Mucosa of descending colon (tissue), 3 donors: Measurements from ENCODE around the gene SCGN. TPM values are rescaled to one million over a fixed set of nuclear protein-coding genes. Genes with fewer than 3 reads are reported as not detected.

ENCODE experiments used
- ATAC-seq: fragments of 200-7000 bp; cut with Tn5 transposase; one replicate; pipeline ENCODE4 v1.9.1; 2020; ENCODE audit warnings: mild to moderate bottlenecking, moderate library complexity
- DNase-seq, 3 donors: peaks; one replicate each; pipeline ENCODE4 v3.0.0-alpha.2; 2020
- H3K36me3 ChIP-seq: fragments of 200-600 bp; one replicate; pipeline ENCODE4 v1.8.0; 2021; ENCODE audit warnings: low read depth, mild to moderate bottlenecking
- H3K4me1 ChIP-seq: fragments of 200-600 bp; one replicate; pipeline ENCODE4 v1.8.0; 2021; ENCODE audit warnings: low read depth, mild to moderate bottlenecking
- H3K4me3 ChIP-seq: fragments of 200-600 bp; one replicate; pipeline ENCODE4 v1.8.0; 2021; ENCODE audit warnings: mild to moderate bottlenecking
- H3K9me3 ChIP-seq: fragments of 200-600 bp; one replicate; pipeline ENCODE4 v1.8.0; 2021; ENCODE audit warnings: mild to moderate bottlenecking
- intact Hi-C, 2 donors: fragments of 100-400 bp; cut with DNase I in 1 of 2; cut with micrococcal nuclease in 1 of 2; formaldehyde crosslinking; loops; one replicate each; pipeline versions ENCODE4 v1.11.0 to v1.11.1; 2022; cut with DNase I, micrococcal nuclease
- total RNA-seq, 3 donors: library from RNA; stranded (reverse); fragmentation: NEBNext Ultra II Directional in 2 of 3; extraction: Animal tissue kit (Norgen Biotek cat#: 25700) in 2 of 3; gene quantifications; one replicate each; pipeline versions ENCODE4 v1.2.1 to v1.2.4, GENCODE V29; 2021 to 2023
- TF ChIP-seq, protein P1 (sequence below): fragments of 200-600 bp; IDR thresholded peaks from one replicate; pipeline ENCODE4 v1.8.0; 2022; ENCODE audit warnings: antibody characterized with exemption, mild to moderate bottlenecking
- donor health status: DM: no; HTN: no; CAD: no; lungs with moderate emphysema.
- donor health status: DM: no; HTN: no; CAD: no.
- donor health status: DM: no; HTN: yes; CAD: no.

The SCGN gene
- total RNA-seq, 3 donors from 2014 or later: 6.4 to 18.5 (median 7.4) TPM

DNA sequence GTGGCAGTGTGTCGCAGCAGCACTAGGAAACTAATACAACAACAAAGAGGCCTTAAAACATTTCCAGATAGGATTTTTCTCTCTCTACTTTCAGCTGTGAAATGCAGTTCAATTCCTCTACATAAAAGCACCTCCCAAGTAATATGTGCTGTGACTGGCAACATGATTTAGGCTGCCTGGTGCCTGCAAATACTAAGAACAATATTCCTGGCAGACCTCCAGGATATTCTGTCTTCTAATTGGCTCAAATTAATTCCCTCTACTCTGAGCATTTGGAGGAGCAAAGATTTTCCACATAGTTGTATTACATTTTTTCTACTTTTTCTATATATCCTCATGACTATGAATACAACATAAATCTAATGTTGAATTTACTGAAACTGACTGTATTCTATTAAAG, 33.2 kb downstream of the SCGN start:
- intact Hi-C loops: no loop called here
- Histone ChIP-seq H3K4me1 (no peaks in the 10 kb centered on the region), H3K4me3 (no peak overlapping the region), H3K9me3 (no peaks in the 10 kb centered on the region), H3K36me3 (no peaks in the 10 kb centered on the region)
- TF ChIP-seq, protein P1, sequence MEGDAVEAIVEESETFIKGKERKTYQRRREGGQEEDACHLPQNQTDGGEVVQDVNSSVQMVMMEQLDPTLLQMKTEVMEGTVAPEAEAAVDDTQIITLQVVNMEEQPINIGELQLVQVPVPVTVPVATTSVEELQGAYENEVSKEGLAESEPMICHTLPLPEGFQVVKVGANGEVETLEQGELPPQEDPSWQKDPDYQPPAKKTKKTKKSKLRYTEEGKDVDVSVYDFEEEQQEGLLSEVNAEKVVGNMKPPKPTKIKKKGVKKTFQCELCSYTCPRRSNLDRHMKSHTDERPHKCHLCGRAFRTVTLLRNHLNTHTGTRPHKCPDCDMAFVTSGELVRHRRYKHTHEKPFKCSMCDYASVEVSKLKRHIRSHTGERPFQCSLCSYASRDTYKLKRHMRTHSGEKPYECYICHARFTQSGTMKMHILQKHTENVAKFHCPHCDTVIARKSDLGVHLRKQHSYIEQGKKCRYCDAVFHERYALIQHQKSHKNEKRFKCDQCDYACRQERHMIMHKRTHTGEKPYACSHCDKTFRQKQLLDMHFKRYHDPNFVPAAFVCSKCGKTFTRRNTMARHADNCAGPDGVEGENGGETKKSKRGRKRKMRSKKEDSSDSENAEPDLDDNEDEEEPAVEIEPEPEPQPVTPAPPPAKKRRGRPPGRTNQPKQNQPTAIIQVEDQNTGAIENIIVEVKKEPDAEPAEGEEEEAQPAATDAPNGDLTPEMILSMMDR: no peak
- ATAC-seq (no peak), DNase-seq (no peak)

DNA sequence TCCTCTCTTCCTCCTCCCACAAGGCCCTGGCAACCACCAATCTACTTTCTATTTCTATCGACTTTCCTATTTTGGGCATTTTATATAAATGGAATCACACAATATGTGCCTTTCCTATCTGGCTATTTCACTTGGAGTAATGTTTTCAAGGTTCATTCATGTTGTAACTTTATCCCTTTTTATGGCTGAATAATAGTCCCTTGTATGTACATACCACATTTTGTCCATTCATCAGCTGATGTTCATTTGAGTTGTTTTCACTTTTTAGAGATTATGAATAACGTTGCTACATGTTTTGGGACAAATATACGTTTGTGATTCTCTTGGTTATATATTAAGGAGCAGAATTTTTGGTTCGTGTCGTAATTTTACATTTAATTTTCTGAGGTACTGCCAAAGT, 33.9 kb downstream of the SCGN start:
- ATAC-seq (no peak), DNase-seq (no peak)
- Histone ChIP-seq H3K9me3 (no peaks in the 10 kb centered on the region), H3K4me3 (no peak overlapping the region), H3K4me1 (no peaks in the 10 kb centered on the region), H3K36me3 (no peaks in the 10 kb centered on the region)
- TF ChIP-seq, protein P1: no peak
- intact Hi-C loops: no loop called here

DNA sequence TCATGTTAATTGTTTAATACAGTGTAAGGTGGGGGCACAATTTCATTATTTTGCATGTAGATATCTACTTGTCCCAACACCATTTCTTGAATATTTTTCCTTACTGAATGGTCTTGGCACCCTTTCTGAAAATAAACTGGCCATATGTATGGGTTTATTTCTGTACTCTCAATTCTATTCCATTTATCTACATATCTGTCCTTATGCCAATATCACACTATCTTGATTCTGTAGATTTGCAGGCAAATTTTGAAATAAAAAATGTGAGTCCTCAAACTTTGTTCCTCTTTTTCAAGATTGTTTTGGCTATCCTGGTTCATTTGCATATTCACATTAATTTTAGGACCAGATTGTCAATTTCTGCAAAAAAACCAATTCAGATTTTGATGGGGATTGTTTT, 34.8 kb downstream of the SCGN start:
- TF ChIP-seq, protein P1: no peak
- intact Hi-C loops: no loop called here
- H3K4me3 ChIP-seq: no peak overlapping the region
- H3K36me3 ChIP-seq: no peaks in the 10 kb centered on the region
- H3K4me1 ChIP-seq: no peaks in the 10 kb centered on the region
- no peaks in the 10 kb centered on the region for H3K9me3 ChIP-seq
- no peak for DNase-seq
- no peak for ATAC-seq

GRCh38 chr6:25689966-25690365, 38.0 kb downstream of the SCGN start:
- ATAC-seq (no peak), DNase-seq (no peak)
- no peaks in the 10 kb centered on the region for H3K36me3 ChIP-seq
- no peaks in the 10 kb centered on the region for H3K9me3 ChIP-seq
- no peak overlapping the region for H3K4me3 ChIP-seq
- TF ChIP-seq, protein P1: no peak
- intact Hi-C loops: no loop called here
- H3K4me1 ChIP-seq: no peaks in the 10 kb centered on the region

DNA sequence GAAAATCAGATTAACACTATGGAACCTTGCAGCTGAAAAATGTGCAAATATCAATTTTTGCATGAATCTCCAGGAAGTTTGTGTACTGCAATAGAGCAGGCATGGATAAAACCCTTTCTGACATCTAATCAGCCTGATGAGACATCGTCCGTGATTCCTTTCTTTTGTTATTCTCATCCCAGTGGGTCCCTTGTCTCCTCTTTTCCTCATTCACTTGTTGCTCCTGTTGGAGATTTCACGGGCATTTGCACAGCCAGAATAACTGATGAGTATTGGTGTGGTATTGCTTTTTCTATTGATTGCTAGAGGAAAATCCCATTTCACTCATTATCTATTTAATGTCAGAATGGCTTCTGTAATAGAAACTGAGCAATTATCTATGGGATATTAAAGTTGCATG, 39.9 kb downstream of the SCGN start:
- TF ChIP-seq, protein P1: no peak
- Histone ChIP-seq H3K4me3 (no peak overlapping the region), H3K4me1 (no peaks in the 10 kb centered on the region), H3K9me3 (no peaks in the 10 kb centered on the region), H3K36me3 (no peaks in the 10 kb centered on the region)
- intact Hi-C loops: no loop called here
- ATAC-seq: no peak
- no peak for DNase-seq

GRCh38 chr6:25692472-25692871, 40.5 kb downstream of the SCGN start:
- intact Hi-C loops: no loop called here
- no peak for ATAC-seq
- H3K4me3 ChIP-seq: no peak overlapping the region
- TF ChIP-seq, protein P1: no peak
- no peaks in the 10 kb centered on the region for H3K36me3 ChIP-seq
- no peak for DNase-seq
- H3K9me3 ChIP-seq: no peaks in the 10 kb centered on the region
- no peaks in the 10 kb centered on the region for H3K4me1 ChIP-seq
